Measurements from ENCODE around the gene RBFOX1.

Gene RBFOX1

DNA sequence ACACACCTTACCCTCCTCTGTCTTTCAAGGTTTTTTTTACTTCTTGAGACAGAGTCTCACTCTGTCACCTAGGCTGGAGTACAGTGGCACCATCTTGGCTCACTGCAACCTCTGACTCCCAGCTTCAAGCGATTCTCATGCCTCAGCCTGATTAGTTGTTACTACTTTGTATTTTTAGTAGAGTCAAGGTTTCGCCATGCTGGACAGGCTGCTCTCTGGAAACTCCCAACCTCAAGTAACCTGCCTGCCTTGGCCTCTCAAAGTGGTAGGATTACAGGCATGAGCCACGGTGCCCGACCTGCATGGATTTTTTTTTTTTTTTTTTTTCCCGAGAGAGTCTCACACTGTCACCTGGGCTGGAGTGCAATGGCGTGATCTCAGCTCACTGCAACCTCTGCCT is 273.2 kb downstream of the RBFOX1 start:
- no peak for DNase-seq (ENCODE audit: low read depth)

DNA sequence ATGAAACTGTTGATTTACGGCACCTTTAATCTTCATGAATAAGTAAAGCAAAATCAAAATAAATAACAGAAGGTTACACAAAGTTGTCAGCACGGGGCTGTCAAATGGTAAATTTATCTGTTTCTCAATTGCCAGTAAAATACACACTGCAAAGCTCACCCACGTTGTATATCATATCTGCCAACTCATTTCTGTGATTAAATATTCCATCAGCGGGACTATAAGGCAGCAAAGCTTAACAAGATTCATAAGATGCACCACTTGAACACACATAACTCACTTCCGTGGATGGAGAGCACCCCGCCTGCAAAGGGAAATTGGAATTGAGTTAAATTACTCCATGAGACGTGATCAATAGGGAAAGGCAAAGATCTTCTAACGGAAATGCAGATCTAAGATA is 280.0 kb downstream of the RBFOX1 start:
- DNase-seq (ENCODE audit: low read depth), result no peak

DNA sequence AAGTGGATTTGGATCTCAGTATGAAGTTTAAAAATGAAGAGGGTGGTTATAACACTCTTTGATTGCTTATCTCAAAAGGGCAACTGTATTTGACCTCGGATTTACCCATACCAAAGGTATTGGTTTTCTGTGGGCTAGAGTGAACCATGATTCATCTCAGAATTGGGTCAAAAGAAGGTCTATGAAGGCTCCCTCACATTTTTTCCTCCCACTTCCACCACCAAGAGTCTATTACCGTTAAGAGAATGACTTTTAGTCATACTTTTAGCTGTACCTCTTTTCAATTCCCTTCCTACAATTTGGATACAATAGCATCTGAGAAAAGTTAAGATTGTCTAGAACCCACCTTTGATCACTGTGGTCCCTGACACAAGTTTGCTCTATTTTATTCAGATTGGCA is 280.9 kb downstream of the RBFOX1 start:
- no peak for DNase-seq (ENCODE audit: low read depth)

DNA sequence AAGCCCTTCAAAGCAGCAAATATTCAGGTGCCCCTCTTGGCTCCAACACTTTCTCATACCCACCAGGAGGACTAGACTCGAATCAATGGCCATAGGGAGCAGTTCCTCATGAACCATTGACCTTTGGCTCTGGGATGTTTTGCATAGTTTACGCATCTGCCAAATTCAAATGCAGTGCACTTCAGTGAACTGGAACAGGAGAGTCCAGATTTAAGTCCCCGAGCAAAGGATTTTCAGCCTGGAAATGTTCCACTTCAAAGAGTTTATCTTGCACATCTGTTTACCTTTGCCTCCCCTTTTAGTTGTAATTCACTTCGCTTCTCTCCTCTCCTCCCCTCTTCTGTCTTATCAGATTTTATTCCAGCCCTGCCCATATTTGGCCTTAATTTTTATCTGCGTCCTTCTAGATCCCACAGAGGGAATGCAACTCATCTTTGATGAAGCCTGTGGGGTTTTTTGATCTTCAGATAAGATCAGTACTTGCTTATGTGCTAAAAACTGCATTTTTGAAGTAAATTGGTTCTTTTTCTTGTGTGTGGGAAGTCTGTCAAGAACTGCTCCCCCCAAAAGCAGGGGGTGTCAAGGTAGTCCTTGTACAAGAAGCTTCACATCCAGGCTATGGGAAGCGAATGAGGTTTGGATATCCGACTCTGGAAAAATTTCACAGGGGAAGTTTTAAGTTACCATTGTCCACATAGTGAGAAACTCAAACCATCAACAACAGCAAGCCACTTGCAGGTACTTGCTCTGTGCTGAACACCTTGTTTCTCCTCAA is 281.6 kb downstream of the RBFOX1 start:
- DNase-seq (ENCODE audit: low read depth), result no peak

DNA sequence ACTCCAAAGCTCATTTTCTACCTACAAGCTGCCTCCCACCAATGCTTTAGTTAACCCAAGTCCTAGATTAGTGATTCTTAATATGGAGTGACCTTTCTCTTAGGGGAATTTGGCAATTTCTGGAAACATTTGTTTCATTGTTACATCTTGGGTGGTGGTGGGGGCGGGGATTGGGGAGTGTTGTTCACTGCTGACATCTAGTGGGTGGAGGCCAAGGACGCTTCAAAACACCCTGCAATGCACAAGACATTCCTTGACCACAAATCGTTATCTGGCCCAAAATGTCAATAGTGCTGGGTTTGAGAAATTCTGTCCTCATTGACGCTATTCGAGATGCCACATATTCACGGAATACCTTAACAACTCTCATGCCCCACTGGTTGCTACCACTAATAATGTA is 282.9 kb downstream of the RBFOX1 start:
- DNase-seq (ENCODE audit: low read depth), result no peak

DNA sequence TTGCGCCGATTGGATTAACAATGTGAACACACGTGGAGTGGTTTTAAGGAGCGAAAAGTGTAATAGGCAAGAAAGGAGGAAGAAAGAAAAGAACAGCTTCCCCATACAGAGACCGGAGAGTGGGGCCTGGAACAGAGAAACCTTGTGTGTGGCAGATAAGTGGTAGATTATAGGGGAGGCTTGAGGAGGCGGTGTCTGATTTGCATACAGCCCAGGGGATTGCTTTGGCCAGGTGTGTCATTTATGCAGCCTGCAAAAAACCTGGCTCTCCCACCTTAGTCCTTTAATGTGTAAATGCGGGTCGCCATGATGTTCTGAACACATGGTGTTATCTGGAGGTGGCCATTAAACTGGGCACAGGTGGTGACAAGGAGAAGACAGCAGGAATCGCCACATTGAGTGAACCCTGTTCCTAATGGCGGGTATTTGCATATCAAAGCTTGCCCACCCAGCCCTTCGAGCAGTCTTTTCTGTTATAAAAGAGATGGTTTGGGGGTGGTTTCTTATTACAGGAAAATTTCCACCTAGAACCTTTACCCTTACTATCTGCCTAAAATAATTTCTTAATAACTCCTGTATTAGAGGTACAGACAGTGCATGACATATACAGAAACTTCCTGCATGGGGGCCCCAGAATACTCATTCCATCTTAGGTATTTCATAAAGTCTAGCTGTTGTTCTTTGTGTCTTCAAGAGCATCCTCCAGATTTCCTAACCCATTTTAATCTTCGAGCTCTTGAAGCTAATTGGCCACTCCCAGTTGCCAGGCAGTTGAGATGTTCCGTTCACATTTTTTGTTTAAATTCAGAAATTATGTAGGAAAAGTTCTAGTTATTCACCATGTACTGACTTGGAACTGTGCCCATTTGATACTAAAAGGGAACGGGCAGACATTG is 292.5 kb downstream of the RBFOX1 start:
- DNase-seq (ENCODE audit: low read depth), result no peak

DNA sequence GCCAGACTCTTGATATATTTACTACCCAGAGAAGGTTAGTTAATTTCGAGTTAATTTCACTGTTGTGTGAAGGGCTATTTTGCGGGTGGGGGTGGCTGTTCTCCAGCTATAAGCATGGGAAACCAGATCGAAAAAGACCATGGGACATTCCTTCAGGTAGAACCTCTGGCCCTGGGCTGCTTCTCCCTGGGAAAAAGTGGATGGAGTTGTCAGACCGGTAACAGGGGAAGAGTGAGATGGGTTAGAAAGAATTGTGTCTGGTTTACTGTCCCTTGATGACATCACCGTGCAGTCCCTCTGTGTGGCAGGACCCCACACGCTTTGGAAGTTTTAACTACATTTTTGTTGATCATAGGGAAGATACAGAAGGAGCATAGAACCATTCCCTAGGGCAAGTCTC is 296.3 kb downstream of the RBFOX1 start:
- DNase-seq (ENCODE audit: low read depth), result no peak

DNA sequence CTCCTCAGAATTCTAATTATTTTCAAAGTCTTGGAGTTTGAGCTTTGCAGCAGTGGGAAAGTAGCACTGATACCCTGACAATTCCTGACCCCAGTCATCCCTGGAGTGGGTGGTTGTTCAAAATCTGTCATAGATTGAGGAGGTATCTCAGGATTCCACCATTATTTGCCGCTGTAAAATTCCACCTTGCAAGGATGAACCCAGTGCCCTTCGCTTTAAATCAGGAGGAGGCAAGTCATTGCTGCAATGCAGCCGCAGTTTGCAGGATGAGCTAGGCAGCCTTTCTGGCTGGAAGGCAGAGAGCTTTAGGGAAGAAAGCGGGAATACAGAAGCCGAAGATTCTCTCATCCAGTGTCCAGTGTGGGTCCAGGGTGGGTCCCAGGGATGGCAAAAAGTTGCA is 296.9 kb downstream of the RBFOX1 start:
- no peak for DNase-seq (ENCODE audit: low read depth)

DNA sequence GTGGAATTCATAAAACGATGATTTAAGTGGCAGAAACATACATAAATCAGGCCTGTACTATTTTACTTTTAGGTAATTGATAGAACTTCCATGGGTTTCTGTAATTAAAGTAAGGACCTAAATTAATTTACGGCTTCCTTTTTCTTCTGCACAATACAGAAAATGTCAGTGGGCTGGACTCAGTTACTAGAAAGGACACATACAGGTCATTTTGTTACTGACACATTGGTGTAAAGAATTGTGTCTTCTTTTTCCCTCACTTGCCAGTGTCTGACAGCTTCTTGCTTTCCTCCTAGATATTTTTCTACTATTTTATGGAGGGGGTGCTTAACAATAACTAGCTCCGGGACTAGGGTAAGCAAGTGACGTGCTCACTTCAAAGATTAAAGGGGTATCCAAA is 304.8 kb downstream of the RBFOX1 start:
- no peak for DNase-seq (ENCODE audit: low read depth)

DNA sequence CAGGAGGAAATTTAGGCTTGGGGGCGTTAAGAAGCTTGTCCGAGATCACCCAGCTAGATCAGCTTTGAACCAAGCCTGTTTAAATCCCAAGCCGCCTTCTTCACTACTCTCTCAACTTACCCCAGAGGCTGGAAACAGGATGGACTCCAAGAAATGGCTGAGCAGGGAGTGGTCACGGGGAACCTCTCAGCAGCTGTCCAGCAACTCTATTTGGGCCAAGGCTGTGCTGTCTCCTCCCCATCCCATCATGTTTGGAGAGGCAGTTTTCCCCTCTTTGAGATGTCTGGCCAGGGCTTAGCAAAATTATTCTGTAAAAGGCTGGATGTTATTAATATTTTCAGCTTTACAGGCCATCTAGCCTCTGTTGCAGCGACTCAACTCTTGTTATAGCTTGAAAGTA is 305.7 kb downstream of the RBFOX1 start:
- no peak for DNase-seq (ENCODE audit: low read depth)

DNA sequence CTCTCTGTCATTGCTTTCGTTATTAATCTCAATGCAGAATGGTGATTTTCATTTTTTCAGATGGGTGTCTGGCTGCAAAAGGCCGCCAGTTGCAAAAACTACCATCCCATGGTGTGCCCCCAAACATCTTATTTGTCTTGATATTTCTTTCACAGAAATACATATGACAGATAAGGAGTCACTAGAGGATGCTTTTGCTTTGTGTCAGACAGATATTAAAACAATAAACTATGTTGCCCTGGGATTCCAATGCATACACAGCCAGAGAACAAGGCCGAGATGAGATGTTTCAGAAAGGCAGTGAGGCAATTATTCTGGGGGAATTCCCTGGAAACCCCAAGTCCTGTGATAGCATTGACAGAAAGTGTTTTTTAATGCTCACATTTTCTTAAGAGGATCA is 307.7 kb downstream of the RBFOX1 start:
- no peak for DNase-seq (ENCODE audit: low read depth)

DNA sequence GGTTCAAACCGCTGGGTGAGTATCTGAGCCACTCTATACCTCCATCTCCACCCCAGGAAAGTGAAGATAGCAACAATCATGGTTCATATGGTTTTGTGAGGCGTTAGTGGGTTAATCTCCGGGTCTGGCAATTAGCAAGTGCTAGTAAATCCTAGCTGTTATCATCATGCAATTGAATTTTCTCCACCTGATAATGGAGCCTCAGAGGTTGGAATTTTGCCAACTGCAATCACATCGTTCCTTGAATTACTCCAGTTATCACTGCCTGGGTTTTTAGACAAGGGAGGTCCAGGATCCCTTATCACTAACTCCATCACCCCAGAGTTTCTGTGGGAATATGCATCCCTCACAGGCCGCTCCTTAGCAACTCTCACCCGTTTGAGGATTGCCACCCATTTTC is 311.5 kb downstream of the RBFOX1 start:
- DNase-seq (ENCODE audit: low read depth), result no peak

DNA sequence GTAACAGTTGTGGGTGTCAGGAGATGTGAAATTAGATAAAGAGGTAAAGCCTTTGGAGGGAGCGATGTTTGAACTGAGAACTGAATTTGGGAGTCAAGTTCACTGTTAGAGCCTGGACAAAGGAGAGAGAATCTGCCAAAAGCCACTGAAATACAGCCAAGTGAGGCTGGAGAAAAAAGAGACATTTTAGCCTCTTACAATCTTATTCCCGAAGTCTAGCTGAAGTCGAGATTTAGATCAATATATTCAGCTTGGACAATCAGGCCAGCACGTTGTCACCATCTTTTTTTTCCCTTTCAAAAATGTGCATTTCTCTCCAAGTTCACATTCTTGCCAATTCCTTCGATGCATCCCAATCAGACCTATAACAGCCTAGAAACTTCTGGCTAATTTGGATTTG is 312.2 kb downstream of the RBFOX1 start:
- DNase-seq (ENCODE audit: low read depth), result no peak

DNA sequence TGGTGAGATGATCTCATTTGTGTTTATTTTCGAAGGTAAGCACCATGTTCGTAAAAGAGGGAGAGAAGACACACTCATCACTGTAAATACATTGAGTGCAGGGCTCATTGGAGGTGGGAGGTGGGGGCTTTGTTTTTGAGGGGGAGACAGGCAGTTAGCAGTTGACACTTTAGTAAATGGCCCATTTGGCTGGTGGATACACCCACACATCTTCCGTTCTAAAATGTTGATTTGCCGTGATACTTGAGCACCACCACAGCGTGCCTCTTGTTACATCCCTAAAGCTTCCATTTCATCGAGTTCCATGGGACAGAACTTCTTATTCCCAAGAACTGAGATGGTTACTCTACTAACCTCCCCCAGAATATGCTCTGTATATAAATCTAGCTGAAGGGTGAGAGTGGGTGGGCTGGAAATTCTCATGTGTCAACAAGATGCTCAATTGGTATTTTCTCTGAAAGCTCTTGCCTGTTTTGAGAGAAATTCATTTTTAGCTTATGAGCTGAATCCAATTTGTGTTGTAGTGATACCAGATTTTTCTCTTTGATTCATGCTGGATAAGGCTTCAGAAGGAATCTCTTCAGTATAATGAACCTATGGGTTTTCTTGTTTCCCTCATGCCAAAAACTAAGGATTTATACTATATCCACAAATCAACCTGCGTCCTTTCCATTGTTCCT is 314.3 kb downstream of the RBFOX1 start:
- DNase-seq (ENCODE audit: low read depth), result no peak

DNA sequence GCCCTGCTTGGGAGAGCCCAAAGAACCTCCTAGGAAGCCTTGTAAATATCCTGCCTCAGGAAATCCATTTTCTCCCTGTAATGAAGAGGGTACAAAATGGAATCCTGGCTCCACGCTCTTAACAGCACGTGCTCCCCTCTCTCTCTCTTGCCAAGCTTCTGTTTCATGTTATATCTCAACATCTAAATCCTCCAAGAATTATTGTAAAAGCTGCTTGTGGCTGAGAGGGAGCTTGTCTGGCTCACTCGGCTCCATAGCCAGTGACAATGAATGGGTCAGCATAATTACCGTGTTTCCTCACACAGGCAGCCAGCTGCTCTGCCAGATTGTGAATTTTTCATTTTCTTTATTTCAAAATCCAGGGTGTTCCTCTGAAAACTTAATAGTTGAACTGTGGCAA is 317.8 kb downstream of the RBFOX1 start:
- DNase-seq (ENCODE audit: low read depth), result no peak

DNA sequence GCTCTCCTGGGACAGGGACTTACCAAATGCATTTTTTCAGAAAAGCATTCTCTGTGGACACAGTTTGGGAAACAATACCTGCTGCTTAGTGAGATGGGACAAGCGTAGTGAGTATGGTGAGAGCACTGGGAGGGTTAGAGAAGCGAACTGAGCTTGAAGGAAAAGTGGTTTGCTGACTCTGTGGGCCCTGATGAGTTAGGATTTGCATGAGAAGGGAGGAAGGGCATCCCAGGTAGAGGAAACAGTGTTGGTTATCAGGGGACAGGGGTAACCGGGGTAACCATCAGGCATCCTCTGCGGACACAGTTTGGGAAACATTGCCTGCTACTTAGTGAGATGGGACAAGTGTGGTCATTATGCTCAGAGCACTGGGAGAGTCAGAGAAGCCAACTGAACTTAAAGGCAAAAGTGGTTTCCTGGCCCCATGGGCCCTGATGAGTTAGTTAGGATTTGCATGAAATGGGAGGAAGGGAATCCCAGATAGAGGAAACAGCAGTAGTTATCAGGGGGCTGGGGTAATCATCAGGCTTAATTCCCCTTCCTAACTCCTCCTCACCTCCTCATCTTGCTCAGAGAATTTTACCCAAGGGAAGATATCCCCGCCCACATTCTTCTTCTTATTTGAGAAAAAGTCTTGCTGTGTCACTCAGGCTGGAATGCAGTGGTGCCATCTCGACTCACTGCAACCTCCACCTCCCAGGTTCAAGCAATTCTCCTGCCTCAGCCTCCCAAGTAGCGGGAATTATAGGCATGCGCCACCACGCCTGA is 319.3 kb downstream of the RBFOX1 start:
- DNase-seq (ENCODE audit: low read depth), result no peak

DNA sequence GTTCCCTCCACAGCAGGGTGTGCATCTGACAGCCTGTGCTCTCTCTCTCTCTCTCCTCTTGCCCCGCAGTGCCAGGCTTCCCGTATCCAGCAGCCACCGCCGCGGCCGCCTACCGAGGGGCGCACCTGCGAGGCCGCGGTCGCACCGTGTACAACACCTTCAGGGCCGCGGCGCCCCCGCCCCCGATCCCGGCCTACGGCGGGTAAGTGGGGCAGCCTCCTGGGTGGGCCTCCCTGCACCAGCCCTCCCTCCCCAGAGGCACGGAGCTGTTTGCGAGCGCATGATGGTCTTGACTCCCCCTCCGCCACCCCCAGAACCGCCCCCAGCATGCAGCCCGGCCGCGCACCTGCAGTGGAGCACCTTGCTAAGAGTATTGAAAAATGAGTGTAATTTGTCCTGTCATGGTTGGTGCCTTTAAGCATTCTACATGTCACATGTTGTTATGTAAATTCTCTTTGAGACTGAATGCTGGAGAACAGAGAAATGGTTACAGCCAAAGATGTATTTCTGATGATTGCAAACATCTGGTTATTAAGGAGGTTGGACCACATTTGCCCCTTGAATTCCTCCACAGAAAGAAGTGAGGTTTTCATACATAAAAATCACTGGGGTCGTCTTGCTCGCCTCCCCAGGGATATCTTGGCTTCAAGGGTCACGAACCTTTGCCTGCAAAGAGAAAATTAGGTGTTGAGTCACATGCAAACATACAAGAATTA is 321.3 kb downstream of the RBFOX1 start:
- no peak for DNase-seq (ENCODE audit: low read depth)

DNA sequence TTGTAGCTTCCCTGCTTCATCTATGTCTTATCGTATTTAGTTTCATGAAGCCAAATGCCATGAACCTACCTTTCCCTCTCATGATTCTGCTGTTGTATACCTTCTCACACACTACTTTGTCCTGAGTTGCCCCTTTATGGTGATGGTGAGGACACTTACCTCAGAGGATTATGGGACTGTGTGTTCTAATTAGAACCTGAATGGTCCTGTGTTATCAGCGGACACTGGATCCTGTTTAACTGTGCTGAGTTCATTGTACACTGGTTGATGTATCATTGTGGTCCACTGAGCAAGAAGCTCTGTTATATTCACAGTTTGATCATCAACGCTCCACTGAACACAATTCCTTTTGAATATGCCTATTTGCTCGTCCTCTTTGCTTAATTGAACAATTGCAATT is 343.0 kb downstream of the RBFOX1 start:
- no peak for DNase-seq (ENCODE audit: low read depth)

DNA sequence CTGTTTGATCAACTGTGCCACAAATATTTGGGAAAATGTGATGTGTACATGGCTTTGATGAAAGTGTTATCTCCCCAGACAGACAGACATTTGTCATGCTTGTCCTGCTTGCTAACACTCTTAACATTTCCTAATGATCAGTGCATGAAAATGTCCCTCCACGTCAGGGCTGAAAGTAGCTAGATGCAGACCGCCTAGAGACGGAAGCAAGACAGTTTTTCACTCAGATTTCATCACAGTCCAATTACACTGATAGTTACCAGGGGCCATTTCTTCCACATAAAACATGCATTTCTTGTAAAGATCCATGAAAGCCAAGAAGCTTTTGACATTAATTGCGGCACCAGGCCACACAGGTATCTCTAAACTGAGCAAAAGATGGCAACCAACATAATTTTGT is 347.7 kb downstream of the RBFOX1 start:
- DNase-seq (ENCODE audit: low read depth), result no peak

DNA sequence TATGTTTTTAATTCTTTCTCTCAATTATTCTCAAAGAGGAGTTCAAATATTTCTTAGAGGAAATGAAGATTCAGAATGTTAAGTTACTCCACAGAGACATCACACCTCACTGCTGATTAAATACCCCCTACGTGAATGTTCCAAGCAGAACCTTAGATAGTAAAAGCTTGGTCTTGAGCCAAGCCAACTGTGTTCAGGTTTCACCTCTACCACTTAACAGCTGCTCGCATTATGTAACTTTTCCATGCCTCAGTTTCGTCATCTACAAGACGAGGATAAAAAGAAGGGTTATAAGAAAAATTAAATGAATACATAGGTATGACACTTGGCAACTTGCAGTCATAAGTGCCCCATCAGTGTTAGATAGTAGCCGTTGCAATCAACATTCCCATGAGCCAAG is 356.2 kb downstream of the RBFOX1 start:
- DNase-seq (ENCODE audit: low read depth), result no peak

DNA sequence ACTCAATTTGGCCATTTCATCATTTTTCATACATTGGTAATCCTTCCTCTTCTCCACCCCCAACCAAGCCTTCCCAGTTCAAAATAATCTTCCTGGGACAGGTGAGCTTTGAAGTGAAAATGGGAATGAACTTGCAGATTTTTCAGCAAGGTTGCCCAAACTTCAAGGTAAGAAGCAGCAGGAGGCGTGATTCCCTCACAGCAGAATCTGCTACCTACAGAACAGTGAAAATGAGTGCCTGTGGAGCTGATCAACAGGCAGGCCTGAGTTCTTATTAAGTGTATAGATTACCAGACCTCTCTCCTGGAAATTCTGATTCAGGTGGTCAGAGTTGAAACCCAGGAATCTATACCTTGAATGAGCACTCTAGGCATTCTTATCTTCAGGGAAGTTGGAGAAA is 356.6 kb downstream of the RBFOX1 start:
- no peak for DNase-seq (ENCODE audit: low read depth)

DNA sequence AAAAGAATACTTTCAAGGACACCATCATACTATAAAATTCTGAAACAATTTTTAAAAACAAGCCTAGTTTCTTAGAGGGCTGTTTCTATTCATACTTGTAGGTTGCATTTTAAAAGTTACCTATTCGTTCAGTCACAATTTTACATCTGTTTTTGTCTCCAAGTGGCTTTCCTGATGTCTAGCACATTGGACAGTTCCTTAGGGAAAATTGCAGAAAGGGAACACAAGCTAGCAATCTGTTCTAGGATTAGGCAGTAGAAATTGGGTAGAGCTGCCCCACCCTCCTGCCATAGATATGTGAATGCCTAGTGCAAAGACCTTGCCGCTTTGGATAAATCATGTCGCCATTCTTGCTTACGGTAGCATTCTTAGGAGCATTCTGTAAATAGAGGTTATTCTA is 358.9 kb downstream of the RBFOX1 start:
- no peak for DNase-seq (ENCODE audit: low read depth)
